SK-N-SH (cell line): ENCODE data around the gene IKBIP. TPM values are rescaled to one million over a fixed set of nuclear protein-coding genes. Genes with fewer than 3 reads are reported as not detected.

Experiments
- CTCF ChIA-PET: fragments of 300-600, 350-600 bp; formaldehyde crosslinking; extraction: SDS; loops from one replicate; lab custom pipeline; 2021; lab: Yijun Ruan, JAX
- POLR2A ChIA-PET: fragments of 350-600 bp; sonication (Branson Sonifier 250); formaldehyde crosslinking; extraction: SDS; loops from one replicate; lab custom pipeline; 2020; ENCODE audit warnings: antibody characterized with exemption, inconsistent platforms; lab: Yijun Ruan, JAX
- DNase-seq: peaks from one replicate; pipeline ENCODE4 v3.0.0; 2012
- H2AFZ ChIP-seq: fragments of 200-600 bp; sonication (generic); 2 replicates; pipeline ENCODE4 v1.8.1; 2016; ENCODE audit warnings: antibody characterized with exemption, mild to moderate bottlenecking, low read depth
- H3F3A ChIP-seq: fragments of 200-600 bp; sonication (generic); replicated peaks from 2 replicates; pipeline ENCODE3; 2016; ENCODE audit warnings: antibody characterized with exemption, mild to moderate bottlenecking; ENCODE audit not compliant: insufficient read depth
- H3K27ac ChIP-seq, 2 experiments: fragments of 200-500 bp in 1 of 2; fragments of 200-600 bp in 1 of 2; sonication (Bioruptor generic) in 1 of 2; sonication (generic), shearing (Covaris generic) in 1 of 2; 2 replicates each; pipeline versions ENCODE4 v1.5.1 to v1.6.1; 2014 to 2016; ENCODE audit warnings: low read depth in 2 of 2, inconsistent platforms in 1 of 2, low read length in 1 of 2, mild to moderate bottlenecking in 1 of 2, mixed read lengths in 1 of 2
- H3K27me3 ChIP-seq: fragments of 200-600 bp; sonication (generic), shearing (Covaris generic); 2 replicates; pipeline ENCODE4 v1.6.1; 2016; ENCODE audit warnings: mixed run types; ENCODE audit not compliant: insufficient read depth
- H3K36me3 ChIP-seq, 2 experiments: fragments of 200-500 bp in 1 of 2; fragments of 200-600 bp in 1 of 2; sonication (Bioruptor generic) in 1 of 2; sonication (generic) in 1 of 2; replicated peaks in 1 of 2; 2 replicates each; pipeline versions ENCODE3 to v1.5.1; 2014 to 2016; ENCODE audit warnings: low read length in 1 of 2, mild to moderate bottlenecking in 1 of 2; ENCODE audit not compliant: insufficient read depth in 2 of 2, control insufficient read depth in 1 of 2
- H3K4me1 ChIP-seq, 2 experiments: fragments of 200-500 bp in 1 of 2; fragments of 200-600 bp in 1 of 2; sonication (Bioruptor generic) in 1 of 2; sonication (generic), shearing (Covaris generic) in 1 of 2; 2 replicates each; pipeline versions ENCODE4 v1.5.1 to v1.6.1; 2014 to 2016; ENCODE audit warnings: low read depth in 1 of 2, low read length in 1 of 2, mixed run types in 1 of 2; ENCODE audit not compliant: insufficient read depth in 2 of 2, control insufficient read depth in 1 of 2
- H3K4me2 ChIP-seq: fragments of 200-600 bp; sonication (generic), shearing (Covaris generic); 2 replicates; pipeline ENCODE4 v1.6.1; 2017; ENCODE audit warnings: mixed run types
- H3K4me3 ChIP-seq, 2 experiments: fragments of 200-500 bp in 1 of 2; fragments of 200-600 bp in 1 of 2; sonication (Bioruptor generic) in 1 of 2; sonication (generic), shearing (Covaris generic) in 1 of 2; 2 replicates each; pipeline versions ENCODE4 v1.5.1 to v1.8.1; 2014 to 2016; ENCODE audit warnings: low read depth in 2 of 2, inconsistent platforms in 1 of 2, low read length in 1 of 2, mild to moderate bottlenecking in 1 of 2, mixed read lengths in 1 of 2, moderate library complexity in 1 of 2
- H3K79me2 ChIP-seq: fragments of 200-600 bp; sonication (generic); 2 replicates; pipeline ENCODE4 v1.8.1; 2017; ENCODE audit warnings: mild to moderate bottlenecking; ENCODE audit not compliant: insufficient read depth
- H3K9ac ChIP-seq: fragments of 200-600 bp; sonication (generic); 2 replicates; pipeline ENCODE4 v1.6.1; 2017; ENCODE audit warnings: mixed run types
- H3K9me2 ChIP-seq: fragments of 200-600 bp; sonication (generic); 2 replicates; pipeline ENCODE4 v1.6.1; 2017; ENCODE audit warnings: mixed run types
- H3K9me3 ChIP-seq: fragments of 200-600 bp; sonication (generic); 2 replicates; pipeline ENCODE4 v1.6.1; 2017; ENCODE audit warnings: mixed run types, mild to moderate bottlenecking, moderate library complexity
- H4K20me1 ChIP-seq: fragments of 200-600 bp; sonication (generic); 2 replicates; pipeline ENCODE4 v1.6.1; 2017; ENCODE audit warnings: mild to moderate bottlenecking, mixed run types; ENCODE audit not compliant: insufficient read depth
- ELF1 ChIP-seq: IDR thresholded peaks from 2 replicates; pipeline ENCODE4 v1.4.0; 2012
- EP300 ChIP-seq, 2 experiments: IDR thresholded peaks; 2 replicates each; pipeline versions ENCODE4 v1.4.0 to v1.6.1; 2012; ENCODE audit warnings: borderline replicate concordance in 1 of 2, low read depth in 1 of 2, low read length in 1 of 2
- EZH2phosphoT487 ChIP-seq: fragments of 200-600 bp; sonication (generic); IDR thresholded peaks from 2 replicates; pipeline ENCODE4 v1.6.1; 2017; ENCODE audit warnings: low read depth, mixed run types, mild to moderate bottlenecking, antibody characterized with exemption, moderate library complexity, borderline replicate concordance
- FOSL2 ChIP-seq: IDR thresholded peaks from 2 replicates; pipeline ENCODE4 v1.4.0; 2012; ENCODE audit warnings: low read depth, mild to moderate bottlenecking, moderate library complexity, borderline replicate concordance
- FOXJ3 ChIP-seq: sonication (generic); formaldehyde crosslinking; IDR thresholded peaks from 2 replicates; pipeline ENCODE4 v1.5.1; 2020; ENCODE audit warnings: mild to moderate bottlenecking, missing genetic modification reagents
- MEF2A ChIP-seq: IDR thresholded peaks from 2 replicates; pipeline ENCODE4 v1.4.0; 2012; ENCODE audit warnings: low read depth, borderline replicate concordance
- NRF1 ChIP-seq: IDR thresholded peaks from 2 replicates; pipeline ENCODE4 v1.6.1; 2012; ENCODE audit warnings: low read depth, mild to moderate bottlenecking, low read length
- POLR2AphosphoS5 ChIP-seq: IDR thresholded peaks from 2 replicates; pipeline ENCODE4 v1.6.1; 2012; ENCODE audit warnings: low read depth, low read length
- RCOR1 ChIP-seq: fragments of 150-350 bp; IDR thresholded peaks from 2 replicates; pipeline ENCODE4 v1.6.1; 2017; ENCODE audit warnings: antibody characterized with exemption, low read length
- RFX5 ChIP-seq: IDR thresholded peaks from 2 replicates; pipeline ENCODE4 v1.6.1; 2012; ENCODE audit warnings: mild to moderate bottlenecking, improper control_type of control experiment, low read length
- RXRA ChIP-seq: IDR thresholded peaks from 2 replicates; pipeline ENCODE4 v1.4.0; 2012; ENCODE audit warnings: low read depth, mild to moderate bottlenecking, borderline replicate concordance
- TAF1 ChIP-seq: IDR thresholded peaks from 2 replicates; pipeline ENCODE4 v1.6.1; 2012; ENCODE audit warnings: low read depth, mild to moderate bottlenecking, low read length, moderate library complexity, borderline replicate concordance
- TCF12 ChIP-seq: IDR thresholded peaks from 2 replicates; pipeline ENCODE4 v1.4.0; 2012
- WGBS: methylation state at CpG from one replicate; pipeline ENCODE4 v1.1.6; 2017; ENCODE audit warnings: low lambda C conversion rate; 5-methylcytosine and 5-hydroxymethylcytosine counted together
- polyA plus RNA-seq, 3 experiments: library from polyadenylated mRNA; depleted of rRNA; stranded (reverse); fragments of >200 nt; gene quantifications; 2 replicates each; pipeline ENCODE4 v1.2.3, GENCODE V29; 2012
- TF ChIP-seq, protein P1 (sequence below): IDR thresholded peaks from 2 replicates; pipeline ENCODE4; 2012
- TF ChIP-seq, protein P2 (sequence below): IDR thresholded peaks from 2 replicates; pipeline ENCODE4 v1.6.1; 2012; ENCODE audit warnings: mild to moderate bottlenecking, low read depth, low read length, moderate library complexity
- TF ChIP-seq, protein P3 (sequence below): IDR thresholded peaks from 2 replicates; pipeline ENCODE4 v1.4.0; 2012; ENCODE audit warnings: low read depth, borderline replicate concordance
- TF ChIP-seq, protein P4 (sequence below): fragments of 150-350 bp; IDR thresholded peaks from 2 replicates; pipeline ENCODE4 v1.6.1; 2016; ENCODE audit warnings: mild to moderate bottlenecking, low read depth, low read length

Gene IKBIP
- polyA plus RNA-seq, 1 of the 3 experiments (the other 2 are of a cell fraction) = 25.2 TPM

DNA sequence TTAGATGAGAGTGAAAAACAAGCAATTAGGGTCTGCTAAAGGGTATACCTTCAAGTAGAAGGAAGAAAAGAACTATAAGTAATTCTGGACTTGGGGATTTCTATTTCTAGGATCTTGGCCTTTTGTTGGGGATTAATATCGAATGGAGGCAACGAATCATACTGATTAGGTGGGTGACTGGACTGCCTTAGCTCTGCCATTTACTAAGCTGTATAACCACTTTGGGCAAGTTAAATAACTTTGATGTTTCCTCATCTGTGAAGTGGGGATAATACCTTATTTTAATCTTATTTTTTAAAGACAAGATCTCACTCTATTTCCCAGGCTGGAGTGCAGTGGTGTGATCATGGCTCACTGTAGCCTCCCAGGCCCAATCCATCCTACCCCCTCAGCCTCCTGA is 6.6 kb downstream of the IKBIP start (continued):
- TF ChIP-seq TAF1 = no peak
- TF ChIP-seq, protein P1, sequence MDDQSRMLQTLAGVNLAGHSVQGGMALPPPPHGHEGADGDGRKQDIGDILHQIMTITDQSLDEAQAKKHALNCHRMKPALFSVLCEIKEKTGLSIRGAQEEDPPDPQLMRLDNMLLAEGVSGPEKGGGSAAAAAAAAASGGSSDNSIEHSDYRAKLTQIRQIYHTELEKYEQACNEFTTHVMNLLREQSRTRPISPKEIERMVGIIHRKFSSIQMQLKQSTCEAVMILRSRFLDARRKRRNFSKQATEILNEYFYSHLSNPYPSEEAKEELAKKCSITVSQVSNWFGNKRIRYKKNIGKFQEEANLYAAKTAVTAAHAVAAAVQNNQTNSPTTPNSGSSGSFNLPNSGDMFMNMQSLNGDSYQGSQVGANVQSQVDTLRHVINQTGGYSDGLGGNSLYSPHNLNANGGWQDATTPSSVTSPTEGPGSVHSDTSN = no peak
- TF ChIP-seq ELF1 = no peak
- TF ChIP-seq RFX5 = no peak
- no peak for TF ChIP-seq TCF12
- no peak for TF ChIP-seq MEF2A
- TF ChIP-seq RCOR1 = no peak

DNA sequence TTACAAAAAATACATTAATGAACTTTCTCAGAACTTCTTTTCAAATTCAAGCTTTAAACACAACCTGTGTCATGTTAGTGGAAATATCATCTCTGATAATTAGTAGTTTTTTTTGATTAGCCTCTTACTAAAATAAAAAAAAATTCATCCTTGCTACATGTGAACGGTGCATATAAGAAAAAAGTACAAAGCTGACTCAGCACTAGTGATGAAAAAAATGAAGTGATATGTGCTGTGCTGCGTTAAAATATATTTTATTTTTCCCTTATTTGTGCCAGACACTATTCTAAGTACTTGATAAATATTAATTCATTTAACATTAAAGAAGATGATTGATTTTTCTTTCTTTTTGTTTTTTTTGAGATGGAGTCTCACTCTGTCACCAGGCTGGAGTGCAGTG is 7.5 kb downstream of the IKBIP start:
- Histone ChIP-seq H3K4me2 (no peak overlapping the region), H3K4me3 (no peak overlapping the region), H3K27me3 (no peaks in the 10 kb centered on the region), H3K9me3 (no peaks in the 10 kb centered on the region), H3K9ac (no peak overlapping the region), H3K79me2 (peaks cover 98% of the 10 kb centered on the region), H3K9me2 (no peaks in the 10 kb centered on the region), H3K4me1 (peaks cover 0 to under 1% of the 10 kb centered on the region in 2 experiments; a peak in 1 of 4 replicates), H2AFZ (no peak overlapping the region), H3K27ac (peak overlapping the region in 1 of 2 experiments; percentile 51; a peak in 1 of 4 replicates), H4K20me1 (peaks cover 20% of the 10 kb centered on the region), H3K36me3 (peaks cover 0 to 23% of the 10 kb centered on the region in 2 experiments), H3F3A (peaks cover 24% of the 10 kb centered on the region)
- TF ChIP-seq EZH2phosphoT487 (no peak), FOXJ3 (CRISPR knock-in tag) (no peak), POLR2AphosphoS5 (no peak), NRF1 (no peak), EP300 (IDR thresholded peaks at IDR 0.05; ENCODE audit: borderline replicate concordance in 1 of 2, low read depth in 1 of 2, low read length in 1 of 2) (no peak), ELF1 (no peak), RXRA (no peak), FOSL2 (no peak)
- TF ChIP-seq, protein P2, sequence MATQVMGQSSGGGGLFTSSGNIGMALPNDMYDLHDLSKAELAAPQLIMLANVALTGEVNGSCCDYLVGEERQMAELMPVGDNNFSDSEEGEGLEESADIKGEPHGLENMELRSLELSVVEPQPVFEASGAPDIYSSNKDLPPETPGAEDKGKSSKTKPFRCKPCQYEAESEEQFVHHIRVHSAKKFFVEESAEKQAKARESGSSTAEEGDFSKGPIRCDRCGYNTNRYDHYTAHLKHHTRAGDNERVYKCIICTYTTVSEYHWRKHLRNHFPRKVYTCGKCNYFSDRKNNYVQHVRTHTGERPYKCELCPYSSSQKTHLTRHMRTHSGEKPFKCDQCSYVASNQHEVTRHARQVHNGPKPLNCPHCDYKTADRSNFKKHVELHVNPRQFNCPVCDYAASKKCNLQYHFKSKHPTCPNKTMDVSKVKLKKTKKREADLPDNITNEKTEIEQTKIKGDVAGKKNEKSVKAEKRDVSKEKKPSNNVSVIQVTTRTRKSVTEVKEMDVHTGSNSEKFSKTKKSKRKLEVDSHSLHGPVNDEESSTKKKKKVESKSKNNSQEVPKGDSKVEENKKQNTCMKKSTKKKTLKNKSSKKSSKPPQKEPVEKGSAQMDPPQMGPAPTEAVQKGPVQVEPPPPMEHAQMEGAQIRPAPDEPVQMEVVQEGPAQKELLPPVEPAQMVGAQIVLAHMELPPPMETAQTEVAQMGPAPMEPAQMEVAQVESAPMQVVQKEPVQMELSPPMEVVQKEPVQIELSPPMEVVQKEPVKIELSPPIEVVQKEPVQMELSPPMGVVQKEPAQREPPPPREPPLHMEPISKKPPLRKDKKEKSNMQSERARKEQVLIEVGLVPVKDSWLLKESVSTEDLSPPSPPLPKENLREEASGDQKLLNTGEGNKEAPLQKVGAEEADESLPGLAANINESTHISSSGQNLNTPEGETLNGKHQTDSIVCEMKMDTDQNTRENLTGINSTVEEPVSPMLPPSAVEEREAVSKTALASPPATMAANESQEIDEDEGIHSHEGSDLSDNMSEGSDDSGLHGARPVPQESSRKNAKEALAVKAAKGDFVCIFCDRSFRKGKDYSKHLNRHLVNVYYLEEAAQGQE = no peak
- TF ChIP-seq, protein P3, sequence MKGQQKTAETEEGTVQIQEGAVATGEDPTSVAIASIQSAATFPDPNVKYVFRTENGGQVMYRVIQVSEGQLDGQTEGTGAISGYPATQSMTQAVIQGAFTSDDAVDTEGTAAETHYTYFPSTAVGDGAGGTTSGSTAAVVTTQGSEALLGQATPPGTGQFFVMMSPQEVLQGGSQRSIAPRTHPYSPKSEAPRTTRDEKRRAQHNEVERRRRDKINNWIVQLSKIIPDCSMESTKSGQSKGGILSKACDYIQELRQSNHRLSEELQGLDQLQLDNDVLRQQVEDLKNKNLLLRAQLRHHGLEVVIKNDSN = no peak
- TF ChIP-seq, protein P4, sequence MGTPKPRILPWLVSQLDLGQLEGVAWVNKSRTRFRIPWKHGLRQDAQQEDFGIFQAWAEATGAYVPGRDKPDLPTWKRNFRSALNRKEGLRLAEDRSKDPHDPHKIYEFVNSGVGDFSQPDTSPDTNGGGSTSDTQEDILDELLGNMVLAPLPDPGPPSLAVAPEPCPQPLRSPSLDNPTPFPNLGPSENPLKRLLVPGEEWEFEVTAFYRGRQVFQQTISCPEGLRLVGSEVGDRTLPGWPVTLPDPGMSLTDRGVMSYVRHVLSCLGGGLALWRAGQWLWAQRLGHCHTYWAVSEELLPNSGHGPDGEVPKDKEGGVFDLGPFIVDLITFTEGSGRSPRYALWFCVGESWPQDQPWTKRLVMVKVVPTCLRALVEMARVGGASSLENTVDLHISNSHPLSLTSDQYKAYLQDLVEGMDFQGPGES = no peak
- ChIA-PET CTCF (interaction anchor here (1.3 to 1.4 kb wide), 3 partner anchors 8 to 70 kb away, joined by 3 read pairs; partner anchors contain the start of gene APAF1), POLR2A (interaction anchor here (0.7 kb wide), 1 partner anchor 42 kb away, joined by 3 read pairs; no protein-coding TSS in a partner anchor)
- no peak for DNase-seq
- 91% methylated on average over 2 of the region's 2 CpGs for WGBS
